CD14-positive monocyte (primary cell): ENCODE measurements around the gene IRF2. TPM values are rescaled to one million over a fixed set of nuclear protein-coding genes. Genes with fewer than 3 reads are reported as not detected.

Experiments
- DNase-seq, 3 donors: peaks; one replicate each; pipeline ENCODE4 v3.0.0-alpha.2; 2011 to 2022
- H2AFZ ChIP-seq: 2 replicates; pipeline ENCODE4 v1.6.0; 2012; ENCODE audit warnings: mild to moderate bottlenecking, low read depth, low read length, inconsistent platforms; ENCODE audit not compliant: insufficient read depth, poor library complexity, severe bottlenecking
- H3K27ac ChIP-seq, 2 donors: 1 replicate in 1 of 2; 2 replicates in 1 of 2; pipeline ENCODE4 v1.5.1; 2012 to 2013; ENCODE audit warnings: low read length in 2 of 2, control low read depth in 1 of 2, inconsistent platforms in 1 of 2, low read depth in 1 of 2, mild to moderate bottlenecking in 1 of 2
- H3K27me3 ChIP-seq, 2 donors: one replicate each; pipeline versions ENCODE4 v1.6.0 to v1.6.1; 2011 to 2013; ENCODE audit warnings: low read length in 2 of 2; ENCODE audit not compliant: control insufficient read depth in 2 of 2, insufficient read depth in 2 of 2
- H3K36me3 ChIP-seq, 2 donors: replicated peaks in 1 of 2; 1 replicate in 1 of 2; 2 replicates in 1 of 2; pipeline versions ENCODE4 v1.5.1 to v1.6.1; 2012 to 2013; ENCODE audit warnings: low read length in 2 of 2, control low read depth in 1 of 2, inconsistent platforms in 1 of 2, mild to moderate bottlenecking in 1 of 2; ENCODE audit not compliant: insufficient read depth in 2 of 2, control insufficient read depth in 1 of 2
- H3K4me1 ChIP-seq, 2 donors: 1 replicate in 1 of 2; 2 replicates in 1 of 2; pipeline versions ENCODE4 v1.5.1 to v1.6.1; 2012 to 2013; ENCODE audit warnings: low read length in 2 of 2, control low read depth in 1 of 2, inconsistent platforms in 1 of 2, mild to moderate bottlenecking in 1 of 2, moderate library complexity in 1 of 2; ENCODE audit not compliant: insufficient read depth in 2 of 2, control insufficient read depth in 1 of 2
- H3K4me2 ChIP-seq: replicated peaks from 2 replicates; pipeline ENCODE3; 2012; ENCODE audit warnings: low read length, moderate library complexity, mild to moderate bottlenecking; ENCODE audit not compliant: poor library complexity, severe bottlenecking; ENCODE audit errors: extremely low read depth
- H3K4me3 ChIP-seq, 3 experiments: fragments of 200-600 bp in 1 of 3; sonication (generic) in 1 of 3; replicated peaks in 1 of 3; 1 replicate in 2 of 3; 2 replicates in 1 of 3; pipeline ENCODE4 v1.5.1; 2011 to 2013; ENCODE audit warnings: low read length in 3 of 3, mild to moderate bottlenecking in 3 of 3, control low read depth in 2 of 3, low read depth in 2 of 3, inconsistent platforms in 1 of 3, moderate library complexity in 1 of 3
- H3K79me2 ChIP-seq: 2 replicates; pipeline ENCODE4 v1.6.0; 2012; ENCODE audit warnings: mild to moderate bottlenecking, control low read depth, inconsistent platforms, low read length, moderate library complexity; ENCODE audit not compliant: insufficient read depth
- H3K9ac ChIP-seq: 2 replicates; pipeline ENCODE4 v1.6.0; 2017; ENCODE audit warnings: low read length, mild to moderate bottlenecking; ENCODE audit not compliant: insufficient read depth, poor library complexity, severe bottlenecking
- H3K9me3 ChIP-seq, 2 donors: replicated peaks in 1 of 2; 1 replicate in 1 of 2; 2 replicates in 1 of 2; pipeline versions ENCODE4 v1.5.1 to v1.6.1; 2012 to 2013; ENCODE audit warnings: low read length in 2 of 2, control low read depth in 1 of 2; ENCODE audit not compliant: control insufficient read depth in 1 of 2, insufficient read depth in 1 of 2
- H4K20me1 ChIP-seq: 2 replicates; pipeline ENCODE4 v1.6.0; 2012; ENCODE audit warnings: mild to moderate bottlenecking, low read length, control low read depth, moderate library complexity; ENCODE audit not compliant: insufficient read depth
- H3K27ac Mint-ChIP-seq, 7 donors: one replicate each; pipeline ENCODE4 v1.8.0; 2020; ENCODE audit warnings: mild to moderate bottlenecking in 7 of 7, mixed read lengths in 7 of 7, moderate library complexity in 6 of 7, inconsistent platforms in 2 of 7
- H3K27me3 Mint-ChIP-seq, 3 donors: one replicate each; pipeline ENCODE4 v1.8.0; 2021 to 2022; ENCODE audit warnings: low read depth in 3 of 3, mild to moderate bottlenecking in 3 of 3, mixed read lengths in 3 of 3, moderate library complexity in 3 of 3, inconsistent platforms in 1 of 3
- H3K36me3 Mint-ChIP-seq, 2 donors: one replicate each; pipeline ENCODE4 v1.8.0; 2020; ENCODE audit warnings: mixed read lengths in 2 of 2, inconsistent platforms in 1 of 2, mild to moderate bottlenecking in 1 of 2
- H3K4me1 Mint-ChIP-seq: one replicate; pipeline ENCODE4 v1.8.0; 2020; ENCODE audit warnings: mild to moderate bottlenecking, mixed read lengths
- H3K4me3 Mint-ChIP-seq, 2 donors: one replicate each; pipeline ENCODE4 v1.8.0; 2020; ENCODE audit warnings: mild to moderate bottlenecking in 2 of 2, mixed read lengths in 2 of 2, moderate library complexity in 1 of 2
- H3K9me3 Mint-ChIP-seq, 7 donors: one replicate each; pipeline ENCODE4 v1.8.0; 2020 to 2022; ENCODE audit warnings: mixed read lengths in 7 of 7, mild to moderate bottlenecking in 6 of 7, moderate library complexity in 6 of 7, inconsistent platforms in 2 of 7
- WGBS: methylation state at CpG from one replicate; pipeline ENCODE4 v1.1.5; 2013; ENCODE audit warnings: missing lambda C conversion rate; ENCODE audit not compliant: insufficient coverage; 5-methylcytosine and 5-hydroxymethylcytosine counted together
- intact Hi-C, 2 donors: fragments of 100-400 bp; cut with micrococcal nuclease; formaldehyde crosslinking; loops; one replicate each; pipeline versions ENCODE4 v1.15.0 to v1.15.1; 2023
- polyA plus RNA-seq, 3 donors: library from polyadenylated mRNA; depleted of rRNA in 1 of 3; unstranded in 2 of 3; stranded (reverse) in 1 of 3; fragments of 300-500 nt in 2 of 3; fragments of >200 nt in 1 of 3; fragmentation: Illumina TruSeq in 2 of 3; gene quantifications; 1 replicate in 2 of 3; 2 replicates in 1 of 3; pipeline ENCODE4 v1.2.3, GENCODE V29; 2012 to 2021
- TF ChIP-seq, protein P1 (sequence below): fragments of 200-600 bp; IDR thresholded peaks from one replicate; pipeline ENCODE4 v1.8.0; 2022; ENCODE audit warnings: antibody characterized with exemption, mild to moderate bottlenecking

The IRF2 gene
- polyA plus RNA-seq, 3 donors = 51.3 to 76.8 (median 56.1) TPM

DNA sequence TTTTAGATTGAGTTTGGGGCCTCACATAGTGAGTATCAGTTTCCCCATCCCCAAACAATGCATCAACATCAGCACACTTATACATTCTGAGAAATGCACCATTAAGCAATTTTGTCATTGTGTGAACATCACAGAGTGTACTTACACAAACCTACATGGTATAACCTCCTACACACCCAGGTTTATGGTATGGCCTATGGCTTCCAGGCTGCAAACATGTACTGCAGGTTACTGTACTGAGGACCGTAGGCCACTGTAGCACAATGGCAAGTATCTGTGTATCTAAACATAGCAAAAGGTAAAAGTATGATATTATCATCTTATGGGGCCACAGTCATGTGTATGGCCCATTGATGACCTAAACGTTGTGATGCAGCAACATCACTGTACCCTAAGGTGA is 7.7 kb downstream of the IRF2 start:
- TF ChIP-seq, protein P1, sequence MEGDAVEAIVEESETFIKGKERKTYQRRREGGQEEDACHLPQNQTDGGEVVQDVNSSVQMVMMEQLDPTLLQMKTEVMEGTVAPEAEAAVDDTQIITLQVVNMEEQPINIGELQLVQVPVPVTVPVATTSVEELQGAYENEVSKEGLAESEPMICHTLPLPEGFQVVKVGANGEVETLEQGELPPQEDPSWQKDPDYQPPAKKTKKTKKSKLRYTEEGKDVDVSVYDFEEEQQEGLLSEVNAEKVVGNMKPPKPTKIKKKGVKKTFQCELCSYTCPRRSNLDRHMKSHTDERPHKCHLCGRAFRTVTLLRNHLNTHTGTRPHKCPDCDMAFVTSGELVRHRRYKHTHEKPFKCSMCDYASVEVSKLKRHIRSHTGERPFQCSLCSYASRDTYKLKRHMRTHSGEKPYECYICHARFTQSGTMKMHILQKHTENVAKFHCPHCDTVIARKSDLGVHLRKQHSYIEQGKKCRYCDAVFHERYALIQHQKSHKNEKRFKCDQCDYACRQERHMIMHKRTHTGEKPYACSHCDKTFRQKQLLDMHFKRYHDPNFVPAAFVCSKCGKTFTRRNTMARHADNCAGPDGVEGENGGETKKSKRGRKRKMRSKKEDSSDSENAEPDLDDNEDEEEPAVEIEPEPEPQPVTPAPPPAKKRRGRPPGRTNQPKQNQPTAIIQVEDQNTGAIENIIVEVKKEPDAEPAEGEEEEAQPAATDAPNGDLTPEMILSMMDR = no peak
- Histone ChIP-seq H3K27ac (no peak overlapping the region), H3K27me3 (no peaks in the 10 kb centered on the region), H3K9ac (no peak overlapping the region), H3K4me3 (no peak overlapping the region), H3K9me3 (no peaks in the 10 kb centered on the region), H3K79me2 (peaks cover 96% of the 10 kb centered on the region), H3K4me2 (no peak overlapping the region), H2AFZ (no peak overlapping the region), H3K36me3 (peaks cover 0 to 52% of the 10 kb centered on the region in 2 donors), H3K4me1 (peaks cover 9 to 16% of the 10 kb centered on the region in 2 donors), H4K20me1 (peaks cover 96% of the 10 kb centered on the region)
- DNase-seq = no peak
- peaks cover 34% of the 10 kb centered on the region for H3K4me1 Mint-ChIP-seq
- H3K36me3 Mint-ChIP-seq = peaks cover 40 to 53% of the 10 kb centered on the region in 2 donors
- no peak overlapping the region for H3K4me3 Mint-ChIP-seq
- WGBS = 83% methylated on average over 1 of the region's 2 CpGs
- H3K9me3 Mint-ChIP-seq = no peaks in the 10 kb centered on the region
- no peaks in the 10 kb centered on the region for H3K27me3 Mint-ChIP-seq
- intact Hi-C loops = no loop called here
- H3K27ac Mint-ChIP-seq = no peak overlapping the region

DNA sequence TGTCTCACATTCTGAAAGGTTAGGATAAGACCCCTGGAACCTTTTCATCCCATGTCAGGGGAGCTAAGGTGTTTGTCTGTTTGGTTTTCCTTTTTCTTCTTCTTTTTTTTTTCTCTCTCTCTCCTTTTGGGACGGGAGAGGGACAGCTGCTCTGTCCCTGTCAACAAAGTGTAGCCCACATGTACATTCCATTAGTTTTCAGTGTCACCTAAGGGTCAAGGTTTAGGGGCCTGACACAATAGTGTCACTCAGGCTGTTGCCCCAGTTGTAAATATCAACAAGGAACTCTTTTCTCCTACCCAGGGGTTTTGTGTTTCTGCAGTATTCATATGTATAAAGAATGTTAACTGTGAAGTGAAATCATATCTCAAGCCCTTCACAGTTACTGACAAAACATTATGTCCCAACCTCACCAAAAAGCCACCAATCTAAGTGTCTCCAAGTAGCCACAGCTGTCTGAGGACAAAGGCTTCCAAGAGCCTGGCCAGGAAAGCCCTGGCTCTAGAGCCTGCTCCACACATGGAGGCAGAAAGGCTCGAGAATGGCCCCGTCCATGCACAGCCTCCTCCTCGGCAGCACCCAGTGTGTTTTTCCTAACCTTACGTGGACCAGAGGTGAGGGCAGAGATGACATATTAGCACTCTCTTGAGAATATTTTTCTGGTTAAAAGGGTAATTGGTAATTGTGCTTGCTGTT is 9.4 kb downstream of the IRF2 start:
- intact Hi-C loops = loop anchor here in 1 of 2 donors (5.0 kb wide), 1 partner anchor 38 kb away; no protein-coding TSS in a partner anchor
- Histone ChIP-seq H3K4me3 (no peak overlapping the region), H3K9me3 (no peaks in the 10 kb centered on the region), H3K4me1 (peaks cover 15% of the 10 kb centered on the region in 2 donors), H2AFZ (no peak overlapping the region), H3K27ac (no peak overlapping the region), H3K36me3 (peaks cover 0 to 51% of the 10 kb centered on the region in 2 donors), H3K9ac (no peak overlapping the region), H3K79me2 (peaks cover 93% of the 10 kb centered on the region), H4K20me1 (peaks cover 100% of the 10 kb centered on the region), H3K27me3 (no peaks in the 10 kb centered on the region), H3K4me2 (no peak overlapping the region)
- H3K4me3 Mint-ChIP-seq = no peak overlapping the region
- H3K4me1 Mint-ChIP-seq = peaks cover 41% of the 10 kb centered on the region
- H3K9me3 Mint-ChIP-seq = no peaks in the 10 kb centered on the region
- 93% methylated on average over 3 of the region's 5 CpGs for WGBS
- peak overlapping the region in 2 of 7 donors; percentile 56 to 69 for H3K27ac Mint-ChIP-seq
- no peak for DNase-seq
- H3K36me3 Mint-ChIP-seq = peaks cover 40 to 50% of the 10 kb centered on the region in 2 donors
- no peaks in the 10 kb centered on the region for H3K27me3 Mint-ChIP-seq
- TF ChIP-seq, protein P1 = no peak
